Neural crest cell (in vitro differentiated cells): Measurements from ENCODE around the gene DNAJB9. TPM values are rescaled to one million over a fixed set of nuclear protein-coding genes. Genes with fewer than 3 reads are reported as not detected.

Experiments
- DNase-seq: peaks from one replicate; pipeline ENCODE4 v3.0.0; 2021; ENCODE audit warnings: low read depth, mixed read lengths, low spot score
- H3K27ac Mint-ChIP-seq: one replicate; pipeline ENCODE4 v1.8.0; 2021; ENCODE audit warnings: mild to moderate bottlenecking, mixed read lengths; ENCODE audit not compliant: unreplicated experiment
- H3K27me3 Mint-ChIP-seq: 2 replicates; pipeline ENCODE4 v1.8.0; 2021; ENCODE audit warnings: low read depth, mild to moderate bottlenecking, mixed read lengths
- H3K36me3 Mint-ChIP-seq: 2 replicates; pipeline ENCODE4 v1.8.0; 2021; ENCODE audit warnings: low read depth, mild to moderate bottlenecking, mixed read lengths
- H3K4me1 Mint-ChIP-seq: 2 replicates; pipeline ENCODE4 v1.8.0; 2021; ENCODE audit warnings: mixed read lengths
- H3K4me3 Mint-ChIP-seq: one replicate; pipeline ENCODE4 v1.8.0; 2021; ENCODE audit warnings: mild to moderate bottlenecking, mixed read lengths
- H3K9me3 Mint-ChIP-seq: 2 replicates; pipeline ENCODE4 v1.8.0; 2021; ENCODE audit warnings: mixed read lengths
- total RNA-seq: library from RNA; stranded (reverse); gene quantifications from 2 replicates; pipeline ENCODE4 v1.2.1, GENCODE V29; 2021
- TF ChIP-seq, protein P1 (sequence below): fragments of 200-600 bp; sonication (generic); conservative IDR thresholded peaks from 2 replicates; pipeline ENCODE4 v1.5.0; 2021; ENCODE audit warnings: antibody characterized with exemption, mild to moderate bottlenecking

Gene DNAJB9
- total RNA-seq, 1 donor from 2014 or later, result 9.5 TPM

DNA sequence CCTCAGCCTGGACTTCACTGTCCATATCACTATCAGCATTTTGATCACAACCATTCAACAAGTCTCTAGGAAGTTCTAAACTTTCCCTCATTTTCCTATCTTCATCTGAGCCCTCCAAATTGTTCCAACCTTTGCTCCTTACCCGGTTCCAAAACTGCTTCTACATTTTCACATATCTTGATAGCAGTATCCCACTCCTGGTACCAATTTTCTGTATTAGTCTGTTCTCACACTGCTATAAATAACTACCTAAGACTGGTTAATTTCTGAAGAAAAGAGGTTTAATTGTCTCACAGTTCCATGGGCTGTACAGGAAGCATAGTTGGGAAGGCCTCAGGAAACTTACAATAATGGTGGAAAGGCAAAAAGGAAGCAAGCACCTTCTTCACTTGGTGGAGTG, 12.1 kb upstream of the DNAJB9 start:
- Mint-ChIP-seq H3K27ac (no peak overlapping the region), H3K27me3 (no peaks in the 10 kb centered on the region), H3K4me3 (no peak overlapping the region), H3K36me3 (peaks cover 47% of the 10 kb centered on the region), H3K4me1 (no peaks in the 10 kb centered on the region), H3K9me3 (peaks cover 10% of the 10 kb centered on the region)
- TF ChIP-seq, protein P1, sequence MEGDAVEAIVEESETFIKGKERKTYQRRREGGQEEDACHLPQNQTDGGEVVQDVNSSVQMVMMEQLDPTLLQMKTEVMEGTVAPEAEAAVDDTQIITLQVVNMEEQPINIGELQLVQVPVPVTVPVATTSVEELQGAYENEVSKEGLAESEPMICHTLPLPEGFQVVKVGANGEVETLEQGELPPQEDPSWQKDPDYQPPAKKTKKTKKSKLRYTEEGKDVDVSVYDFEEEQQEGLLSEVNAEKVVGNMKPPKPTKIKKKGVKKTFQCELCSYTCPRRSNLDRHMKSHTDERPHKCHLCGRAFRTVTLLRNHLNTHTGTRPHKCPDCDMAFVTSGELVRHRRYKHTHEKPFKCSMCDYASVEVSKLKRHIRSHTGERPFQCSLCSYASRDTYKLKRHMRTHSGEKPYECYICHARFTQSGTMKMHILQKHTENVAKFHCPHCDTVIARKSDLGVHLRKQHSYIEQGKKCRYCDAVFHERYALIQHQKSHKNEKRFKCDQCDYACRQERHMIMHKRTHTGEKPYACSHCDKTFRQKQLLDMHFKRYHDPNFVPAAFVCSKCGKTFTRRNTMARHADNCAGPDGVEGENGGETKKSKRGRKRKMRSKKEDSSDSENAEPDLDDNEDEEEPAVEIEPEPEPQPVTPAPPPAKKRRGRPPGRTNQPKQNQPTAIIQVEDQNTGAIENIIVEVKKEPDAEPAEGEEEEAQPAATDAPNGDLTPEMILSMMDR, result no peak
- no peak for DNase-seq

DNA sequence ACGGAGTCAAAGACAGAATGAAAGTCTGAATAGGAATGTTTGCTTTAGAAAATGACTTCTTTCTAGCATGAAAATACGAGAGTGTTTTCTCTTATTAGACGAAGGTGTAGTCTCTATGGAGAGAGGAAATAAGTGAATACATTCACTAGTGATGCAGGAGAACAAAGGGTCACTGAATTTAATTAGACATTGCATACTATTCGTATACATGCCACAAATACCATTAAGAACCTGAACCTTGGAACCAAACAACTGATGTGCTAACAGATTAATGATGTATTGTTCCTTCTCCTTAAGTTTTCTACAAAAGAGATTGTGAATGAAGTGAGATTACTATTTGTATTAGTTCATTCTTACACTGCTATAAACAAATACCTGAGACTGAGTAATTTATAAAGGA, 10.4 kb upstream of the DNAJB9 start:
- peaks cover 46% of the 10 kb centered on the region for H3K36me3 Mint-ChIP-seq
- TF ChIP-seq, protein P1, result no peak
- H3K4me3 Mint-ChIP-seq, result no peak overlapping the region
- H3K27ac Mint-ChIP-seq, result no peak overlapping the region
- peaks cover 10% of the 10 kb centered on the region for H3K9me3 Mint-ChIP-seq
- no peaks in the 10 kb centered on the region for H3K4me1 Mint-ChIP-seq
- H3K27me3 Mint-ChIP-seq, result no peaks in the 10 kb centered on the region
- DNase-seq, result no peak

DNA sequence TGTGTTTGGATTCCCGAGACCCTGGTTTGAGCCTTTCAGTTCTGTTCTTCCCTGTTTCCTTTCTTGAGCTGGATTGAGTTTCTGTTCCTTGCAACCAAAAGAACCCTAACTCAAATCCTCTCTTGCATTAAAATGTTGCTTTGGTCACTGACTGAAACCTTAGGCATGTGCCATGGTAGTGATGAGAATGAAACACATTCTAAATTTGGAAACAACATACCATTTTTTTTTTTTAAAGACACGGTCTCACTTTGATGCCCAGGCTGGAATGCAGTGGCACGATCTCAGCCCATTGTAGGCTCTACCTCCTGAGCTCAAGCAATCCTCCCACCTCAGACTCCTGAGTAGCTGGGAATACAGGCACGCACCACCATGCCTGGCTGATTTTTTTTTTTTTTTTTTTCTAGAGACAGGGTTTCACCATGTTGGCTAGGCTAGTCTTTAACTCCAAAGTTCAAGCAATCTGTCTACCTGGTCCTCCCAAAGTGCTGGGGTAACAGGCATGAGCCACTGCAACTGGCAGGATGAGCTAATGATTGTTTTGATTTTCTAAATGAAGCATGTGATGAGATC, 8.5 kb upstream of the DNAJB9 start:
- no peak for DNase-seq
- H3K4me3 Mint-ChIP-seq, result no peak overlapping the region
- peaks cover 51% of the 10 kb centered on the region for H3K36me3 Mint-ChIP-seq
- no peak overlapping the region for H3K27ac Mint-ChIP-seq
- TF ChIP-seq, protein P1, result no peak
- H3K4me1 Mint-ChIP-seq, result no peaks in the 10 kb centered on the region
- peaks cover 9% of the 10 kb centered on the region for H3K9me3 Mint-ChIP-seq
- no peaks in the 10 kb centered on the region for H3K27me3 Mint-ChIP-seq

DNA sequence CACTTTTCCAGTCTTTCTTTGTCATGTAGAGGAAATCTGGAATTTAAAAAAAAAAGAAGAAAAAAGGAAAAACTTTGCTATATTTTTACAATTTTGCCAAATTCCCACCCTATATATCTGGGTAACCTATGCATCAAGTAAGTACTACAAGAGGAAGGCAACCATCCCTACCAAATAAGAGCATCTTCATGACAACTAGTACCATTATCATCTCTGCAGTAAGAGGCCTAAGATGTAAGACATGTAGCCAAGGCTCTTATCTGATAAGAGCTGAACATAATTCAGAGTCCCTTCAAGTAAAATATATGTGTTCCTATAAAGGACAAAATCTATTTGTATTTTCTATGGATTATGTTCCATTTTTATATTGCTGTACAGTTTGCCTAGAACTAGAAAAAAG, 3.7 kb upstream of the DNAJB9 start:
- Mint-ChIP-seq H3K27me3 (no peaks in the 10 kb centered on the region), H3K4me1 (peaks cover 28% of the 10 kb centered on the region), H3K27ac (peak overlapping the region; percentile 68), H3K4me3 (no peak overlapping the region), H3K9me3 (no peaks in the 10 kb centered on the region), H3K36me3 (peaks cover 25% of the 10 kb centered on the region)
- TF ChIP-seq, protein P1, result no peak
- DNase-seq, result no peak

DNA sequence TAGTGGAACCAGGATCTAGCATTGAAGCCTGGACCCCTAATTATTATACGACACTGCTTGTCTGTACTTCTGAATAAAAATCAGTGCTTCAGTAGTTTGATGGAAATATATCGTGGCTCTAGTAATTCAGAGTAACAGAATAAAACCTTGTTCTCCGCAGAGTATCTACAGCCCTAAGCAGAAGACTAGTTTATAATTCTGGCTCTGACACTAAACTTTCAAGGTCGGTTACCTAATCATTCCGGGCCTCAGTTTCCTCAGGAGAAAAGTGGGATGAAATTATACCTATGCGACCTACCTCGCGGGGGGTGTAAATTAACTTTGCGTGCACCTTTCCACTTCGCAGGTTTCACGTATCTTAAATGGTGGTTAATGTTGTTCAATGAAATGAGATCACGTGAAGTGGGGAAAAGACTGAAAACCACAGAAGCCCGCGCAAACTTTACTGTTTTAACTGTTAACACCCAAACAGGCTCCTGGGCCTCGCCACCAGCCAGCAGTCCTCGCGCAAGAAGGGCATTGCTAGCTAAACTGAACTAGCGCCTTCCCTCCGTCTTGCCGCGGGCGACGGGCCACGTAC, 783 bp upstream of the DNAJB9 start:
- no peak for DNase-seq
- no peaks in the 10 kb centered on the region for H3K9me3 Mint-ChIP-seq
- peaks cover 15% of the 10 kb centered on the region for H3K36me3 Mint-ChIP-seq
- H3K4me1 Mint-ChIP-seq, result peaks cover 37% of the 10 kb centered on the region
- TF ChIP-seq, protein P1, result no peak
- no peaks in the 10 kb centered on the region for H3K27me3 Mint-ChIP-seq
- peak overlapping the region; percentile 93 for H3K4me3 Mint-ChIP-seq
- peak overlapping the region; percentile 99 for H3K27ac Mint-ChIP-seq
